ENCODE measurements around the gene PSMC3IP.
"Not testable (repeated sequence)": the region's sequence is repeated elsewhere in the genome, so short reads cannot be mapped to it uniquely, and the experiment has no call there.

PSMC3IP gene

DNA sequence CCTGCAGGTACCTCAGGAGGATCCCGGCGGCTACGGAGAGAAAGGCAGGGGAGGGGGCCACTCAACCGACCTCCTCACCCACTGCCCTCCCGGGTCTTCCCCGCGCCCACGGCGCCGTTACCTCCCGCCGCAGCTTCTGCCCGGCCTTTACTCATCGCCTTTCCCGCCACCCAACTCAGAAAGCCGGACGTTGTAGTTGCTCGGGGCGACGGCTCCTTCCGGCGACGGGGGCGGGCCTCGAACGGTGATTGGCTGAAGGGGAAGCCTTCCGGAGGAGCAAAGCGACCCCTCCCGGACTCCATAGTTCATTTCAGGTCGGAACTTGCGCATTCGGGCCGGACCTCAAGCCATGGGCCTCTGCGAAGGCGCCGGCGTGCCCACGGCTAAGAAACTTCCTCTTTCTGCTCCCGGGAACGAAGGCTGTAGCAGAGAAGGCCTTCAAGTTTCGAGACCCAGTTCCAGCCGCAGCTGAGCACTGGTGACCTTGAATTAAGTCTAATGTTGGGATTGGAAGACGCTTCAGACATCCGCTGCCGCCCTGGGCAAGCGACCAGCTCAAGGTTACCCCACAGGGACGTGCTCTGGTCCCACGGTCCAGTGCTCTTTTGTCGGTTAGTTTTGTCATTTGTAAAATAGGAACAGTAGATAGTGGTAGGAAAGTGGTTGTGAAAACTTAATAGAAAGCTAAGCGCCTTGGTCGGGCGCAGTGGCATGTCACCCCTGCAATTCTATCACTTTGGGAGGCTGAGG lies at the start of gene PSMC3IP:
TSS of gene PSMC3IP (minus strand) at position 198 of the 750 bp plus-strand sequence. CDS start at position 155, 43 bp downstream.
- DNase-seq, result peak; percentile 85 to 90

- no peak for DNase-seq
Measured at GRCh38 chr17:42623732-42624596, 46.4 kb upstream of the PSMC3IP start.

DNA sequence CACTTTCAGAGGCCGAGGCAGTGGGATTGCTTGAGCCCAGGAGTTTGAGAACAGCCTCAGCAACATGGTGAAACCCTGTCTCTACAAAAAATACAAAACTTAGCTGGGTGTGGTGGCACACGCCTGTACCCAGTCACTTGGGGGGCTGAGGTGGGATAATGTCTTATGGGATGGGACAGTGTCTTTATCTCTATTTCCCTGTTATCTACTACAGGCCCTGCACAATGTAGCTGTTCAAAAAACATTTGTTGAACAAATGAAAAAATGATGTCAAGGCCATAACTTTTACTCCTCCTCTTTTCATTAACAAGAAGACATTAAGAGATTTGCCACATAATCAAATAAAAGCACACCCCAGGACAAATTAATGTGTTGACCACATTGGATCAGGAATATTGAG lies 45.7 kb upstream of the PSMC3IP start:
- DNase-seq, result no peak

DNA sequence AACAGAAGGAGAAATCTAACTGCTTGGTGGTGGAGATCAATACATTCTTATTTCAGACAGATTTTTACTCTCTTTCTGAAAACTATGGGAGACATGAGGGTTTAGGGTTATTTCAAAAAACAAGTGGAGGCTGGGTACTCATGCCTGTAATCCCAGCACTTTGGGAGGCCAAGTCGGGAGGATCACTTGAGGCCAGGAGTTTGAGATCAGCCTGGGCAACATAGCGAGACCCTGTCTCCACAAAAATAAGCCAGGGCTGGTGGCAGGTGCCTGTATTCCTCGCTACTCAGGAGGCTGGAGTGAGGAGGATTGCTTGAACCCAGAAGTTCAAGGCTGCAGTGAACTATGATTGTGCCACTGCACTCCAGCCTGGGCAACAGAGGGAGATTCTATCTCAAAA lies 44.5 kb upstream of the PSMC3IP start:
- DNase-seq, result not testable (repeated sequence)

- no peak for DNase-seq
Measured at GRCh38 chr17:42618442-42619150, 41.1 kb upstream of the PSMC3IP start.

GRCh38 chr17:42617956-42618431 lies 40.5 kb upstream of the PSMC3IP start:
- no peak for DNase-seq

DNA sequence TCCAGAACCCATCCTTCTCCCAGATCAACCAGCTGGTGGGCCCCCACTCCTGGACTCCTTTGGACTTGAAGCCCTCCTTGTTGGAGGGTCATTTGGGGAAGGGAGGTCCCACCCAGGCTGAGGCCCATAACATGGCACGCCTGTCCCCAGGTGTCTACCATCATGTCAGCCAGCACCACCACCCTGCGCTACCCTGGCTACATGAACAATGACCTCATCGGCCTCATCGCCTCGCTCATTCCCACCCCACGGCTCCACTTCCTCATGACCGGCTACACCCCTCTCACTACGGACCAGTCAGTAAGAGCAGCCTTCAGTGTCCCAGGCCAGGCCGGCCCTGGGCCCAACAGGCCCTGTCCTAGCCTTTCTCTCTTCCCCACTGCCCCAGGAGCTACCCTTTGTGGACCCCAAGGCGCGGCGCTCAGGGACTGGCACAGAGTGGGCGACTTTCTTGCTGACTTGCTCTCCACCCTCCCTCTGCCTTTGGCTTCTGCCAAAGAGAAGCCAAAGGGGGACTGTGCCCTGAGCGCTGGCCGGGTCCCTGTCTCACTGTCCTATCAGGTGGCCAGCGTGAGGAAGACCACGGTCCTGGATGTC lies 36.3 kb upstream of the PSMC3IP start:
- no peak for DNase-seq

GRCh38 chr17:42612013-42612412 lies 34.5 kb upstream of the PSMC3IP start:
- DNase-seq, result no peak

DNA sequence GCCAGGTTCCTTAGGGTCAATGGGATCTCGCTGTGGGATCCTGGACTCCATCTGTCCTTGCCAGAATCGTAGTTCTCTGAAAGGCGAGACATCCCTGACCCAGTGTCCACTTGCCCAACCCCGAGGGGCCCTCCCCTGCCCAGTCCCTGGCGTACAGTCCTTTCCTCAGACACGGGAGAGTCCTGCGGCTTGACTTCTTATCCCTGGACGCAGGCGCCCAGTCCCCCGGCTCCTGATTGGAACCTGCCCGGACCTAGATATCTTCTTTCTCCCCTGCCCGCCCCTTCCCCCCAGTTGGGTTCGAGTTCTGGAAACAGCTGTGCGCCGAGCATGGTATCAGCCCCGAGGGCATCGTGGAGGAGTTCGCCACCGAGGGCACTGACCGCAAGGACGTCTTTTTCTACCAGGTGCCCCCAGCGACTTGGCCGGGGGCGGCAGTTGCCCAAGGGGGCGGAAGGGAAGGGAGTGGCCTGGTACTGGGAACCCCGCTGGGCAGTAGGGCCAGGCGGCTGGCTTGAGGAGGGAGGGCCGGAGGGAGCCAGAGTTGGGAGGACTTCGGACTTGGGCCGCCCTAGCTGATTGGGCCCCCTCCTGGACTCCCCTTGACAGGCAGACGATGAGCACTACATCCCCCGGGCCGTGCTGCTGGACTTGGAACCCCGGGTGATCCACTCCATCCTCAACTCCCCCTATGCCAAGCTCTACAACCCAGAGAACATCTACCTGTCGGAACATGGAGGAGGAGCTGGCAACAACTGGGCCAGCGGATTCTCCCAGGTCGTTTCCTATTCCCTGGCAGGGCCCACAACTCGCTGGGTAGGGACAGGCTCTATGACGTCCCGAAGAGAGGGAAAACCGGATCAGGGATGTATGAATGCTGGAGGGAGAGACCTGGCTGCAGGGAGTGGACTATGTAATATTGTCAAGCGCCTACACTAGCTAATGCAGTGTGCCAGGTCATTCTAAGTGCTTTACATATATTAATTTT lies 32.6 kb upstream of the PSMC3IP start:
- not testable (repeated sequence) for DNase-seq

- peak; percentile 97 to 99 for DNase-seq
Measured at GRCh38 chr17:42609182-42609813, 31.8 kb upstream of the PSMC3IP start, which contains the start of the genes RETREG3 and TUBG1. TSS of gene RETREG3 (minus strand) at chr17:42609374. CDS start at chr17:42609324, 50 bp downstream. TSS of gene TUBG1 (plus strand) at chr17:42609683. CDS start at chr17:42609738, 55 bp downstream.

GRCh38 chr17:42608305-42609181 lies 31.0 kb upstream of the PSMC3IP start:
- no peak for DNase-seq

DNA sequence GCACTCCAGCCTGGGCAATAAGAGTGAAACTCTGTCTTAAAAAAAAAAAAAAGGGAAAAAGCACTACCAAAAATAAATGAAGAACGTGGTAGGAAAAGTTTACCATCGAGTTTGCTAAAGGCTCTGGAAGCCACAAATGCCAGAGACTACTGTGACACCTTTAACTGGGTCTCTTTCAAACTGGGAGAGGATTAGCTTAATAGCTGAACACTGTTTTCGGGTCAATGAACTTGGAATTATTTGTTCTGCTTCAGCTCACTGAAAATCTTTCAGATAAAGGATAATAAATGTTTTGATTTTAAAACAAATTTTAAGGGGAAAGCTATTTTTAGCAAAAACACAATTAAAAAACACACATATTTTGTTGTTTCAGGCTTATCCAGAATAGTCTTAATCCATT lies 30.2 kb upstream of the PSMC3IP start:
- no peak for DNase-seq

DNA sequence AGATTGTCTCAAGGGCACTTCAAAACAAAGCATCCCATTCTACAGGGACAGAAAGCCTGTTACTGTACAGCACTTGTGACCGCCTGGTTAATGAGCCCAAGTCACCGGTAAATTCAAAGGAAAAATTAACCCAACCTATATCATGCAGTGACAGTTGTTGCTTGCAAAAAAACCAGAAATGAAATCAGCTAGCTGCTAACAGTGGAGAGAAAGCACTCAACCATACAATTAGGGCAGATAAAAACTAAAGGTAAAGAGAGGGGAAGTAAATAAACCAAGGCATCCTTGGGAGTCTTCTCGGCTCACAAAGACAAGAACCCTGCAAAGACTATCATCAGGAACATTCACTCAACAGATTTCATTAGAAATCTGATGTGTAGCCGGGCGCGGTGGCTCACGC lies 25.8 kb upstream of the PSMC3IP start:
- DNase-seq, result no peak

DNA sequence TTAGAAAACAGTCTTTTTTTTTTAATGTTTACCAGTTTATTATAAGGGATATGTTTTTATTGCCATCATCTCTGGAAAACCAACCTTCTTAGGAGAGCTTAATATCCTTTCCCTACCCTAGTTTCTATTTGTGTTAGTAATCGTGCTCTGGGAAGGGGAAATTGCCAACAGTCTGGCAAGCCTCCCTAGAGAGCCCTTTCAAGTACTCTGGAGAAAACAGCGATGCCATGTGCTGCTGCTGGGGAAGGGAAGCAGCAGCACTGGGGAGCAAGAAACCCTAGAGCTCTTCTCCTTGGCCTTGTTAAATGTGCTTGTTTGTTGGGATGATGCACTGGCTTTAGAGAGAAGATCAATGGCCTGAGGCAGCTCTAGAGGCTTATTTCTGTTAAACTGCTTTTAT lies 21.4 kb upstream of the PSMC3IP start:
- no peak for DNase-seq

- no peak for DNase-seq
Measured at GRCh38 chr17:42596386-42596785, 18.9 kb upstream of the PSMC3IP start.

- no peak for DNase-seq
Measured at GRCh38 chr17:42591411-42591810, 13.9 kb upstream of the PSMC3IP start.

DNA sequence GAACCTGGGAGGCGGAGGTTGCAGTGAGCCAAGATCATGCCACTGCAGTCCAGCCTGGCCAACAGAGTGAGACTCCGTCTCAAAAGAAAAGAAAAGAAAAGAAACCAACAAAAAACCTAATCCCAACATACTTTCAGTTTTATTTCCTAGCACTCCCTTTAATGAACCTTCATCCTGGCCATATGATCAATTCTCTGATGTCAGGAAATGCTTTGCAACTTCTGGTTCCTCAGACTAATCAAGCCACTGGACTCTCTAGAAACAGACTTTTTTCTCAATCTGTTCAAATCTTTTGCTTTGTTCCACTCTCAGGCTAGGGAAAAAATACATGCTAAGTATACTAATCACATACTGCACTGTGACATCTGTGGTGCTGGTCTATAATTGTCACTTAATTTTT lies 13.4 kb upstream of the PSMC3IP start:
- no peak for DNase-seq

GRCh38 chr17:42586514-42587230 lies 9.1 kb upstream of the PSMC3IP start:
- no peak for DNase-seq

DNA sequence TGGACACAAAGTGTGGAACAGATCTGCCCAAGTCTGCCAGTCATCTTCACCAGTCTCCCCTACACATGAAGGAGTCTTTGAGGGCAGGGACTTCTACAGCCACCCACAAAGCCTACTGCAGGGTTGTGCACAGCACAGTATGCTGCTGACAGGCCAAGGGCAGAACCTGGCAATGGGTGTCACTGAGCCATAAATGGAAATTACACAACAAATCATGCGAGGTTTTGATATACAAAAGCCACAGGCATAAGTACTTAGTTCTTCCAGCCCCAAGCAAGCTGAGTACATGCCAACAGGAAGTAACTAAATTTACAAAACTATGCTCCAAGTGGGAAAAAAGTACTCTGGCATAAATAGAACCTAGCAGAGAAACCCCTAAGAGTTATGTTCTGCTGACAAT lies 7.8 kb upstream of the PSMC3IP start:
- DNase-seq, result no peak

All from NCI-H1930 (cell line).